HepG2 (cell line): ENCODE data around the gene DPCD. TPM values are rescaled to one million over a fixed set of nuclear protein-coding genes. Genes with fewer than 3 reads are reported as not detected.

Experiments
- ATF3 ChIP-seq: sonication (generic); formaldehyde crosslinking; IDR thresholded peaks from 2 replicates; pipeline ENCODE4 v1.4.0; 2020; ENCODE audit warnings: missing genetic modification reagents
- BATF2 ChIP-seq: sonication (generic); formaldehyde crosslinking; IDR thresholded peaks from 2 replicates; pipeline ENCODE4 v1.8.0; 2022; ENCODE audit warnings: mild to moderate bottlenecking, missing genetic modification reagents, moderate library complexity
- CREB1 ChIP-seq, 2 experiments: fragments of 450-650 bp in 1 of 2; IDR thresholded peaks; 2 replicates each; pipeline ENCODE4 v1.6.1; 2016 to 2017; ENCODE audit warnings: control low read depth in 1 of 2, mild to moderate bottlenecking in 1 of 2, missing compliant biosample characterization in 1 of 2, missing genetic modification characterization in 1 of 2
- FOXM1 ChIP-seq: sonication (generic); formaldehyde crosslinking; IDR thresholded peaks from 2 replicates; pipeline ENCODE4 v1.5.0; 2020; ENCODE audit warnings: missing genetic modification reagents
- GTF3A ChIP-seq: sonication (generic); formaldehyde crosslinking; conservative IDR thresholded peaks from 2 replicates; pipeline ENCODE4 v1.4.0; 2020; ENCODE audit warnings: mild to moderate bottlenecking, missing genetic modification reagents
- MTF2 ChIP-seq: sonication (generic); formaldehyde crosslinking; IDR thresholded peaks from 2 replicates; pipeline ENCODE4 v1.5.0; 2020; ENCODE audit warnings: missing genetic modification reagents, borderline replicate concordance
- MYNN ChIP-seq: sonication (generic); formaldehyde crosslinking; IDR thresholded peaks from 2 replicates; pipeline ENCODE4 v1.4.0; 2020; ENCODE audit warnings: mild to moderate bottlenecking, low read depth, missing genetic modification reagents
- MZF1 ChIP-seq: sonication (generic); formaldehyde crosslinking; IDR thresholded peaks from 2 replicates; pipeline ENCODE4 v1.8.1; 2023; ENCODE audit warnings: mild to moderate bottlenecking, missing genetic modification reagents, borderline replicate concordance
- NFE2L1 ChIP-seq: sonication (generic); formaldehyde crosslinking; IDR thresholded peaks from 2 replicates; pipeline ENCODE4 v1.4.0; 2020; ENCODE audit warnings: missing genetic modification reagents, mild to moderate bottlenecking, borderline replicate concordance
- SOX6 ChIP-seq, 2 experiments: fragments of 450-650 bp in 1 of 2; sonication (generic) in 1 of 2; formaldehyde crosslinking in 1 of 2; IDR thresholded peaks; 2 replicates each; pipeline versions ENCODE4 v1.4.0 to v1.6.1; 2017 to 2020; ENCODE audit warnings: antibody characterized with exemption in 1 of 2, mild to moderate bottlenecking in 1 of 2, missing genetic modification reagents in 1 of 2
- SP2 ChIP-seq: sonication (generic); formaldehyde crosslinking; IDR thresholded peaks from 2 replicates; pipeline ENCODE4 v1.5.1; 2020; ENCODE audit warnings: mild to moderate bottlenecking, missing genetic modification reagents
- TCF7 ChIP-seq: sonication (generic); IDR thresholded peaks from 2 replicates; pipeline ENCODE4 v1.6.1; 2016; ENCODE audit warnings: antibody characterized with exemption, low read depth
- TEAD2 ChIP-seq: sonication (generic); formaldehyde crosslinking; IDR thresholded peaks from 2 replicates; pipeline ENCODE4 v1.9.0; 2021; ENCODE audit warnings: missing genetic modification reagents
- TMF1 ChIP-seq: sonication (generic); formaldehyde crosslinking; IDR thresholded peaks from 2 replicates; pipeline ENCODE4 v1.8.1; 2022; ENCODE audit warnings: low read depth, missing genetic modification reagents
- ZBTB46 ChIP-seq: sonication (generic); formaldehyde crosslinking; IDR thresholded peaks from 2 replicates; pipeline ENCODE4 v1.4.0; 2020; ENCODE audit warnings: mild to moderate bottlenecking, missing genetic modification reagents, borderline replicate concordance
- ZFP91 ChIP-seq: sonication (generic); formaldehyde crosslinking; IDR thresholded peaks from 2 replicates; pipeline ENCODE4 v1.9.0; 2022; ENCODE audit warnings: missing genetic modification reagents, mild to moderate bottlenecking, borderline replicate concordance
- ZMAT5 ChIP-seq: sonication (generic); formaldehyde crosslinking; IDR thresholded peaks from 2 replicates; pipeline ENCODE4 v1.5.0; 2020; ENCODE audit warnings: mild to moderate bottlenecking, low read depth, missing genetic modification reagents, borderline replicate concordance
- ZMYM4 ChIP-seq: sonication (generic); formaldehyde crosslinking; IDR thresholded peaks from 2 replicates; pipeline ENCODE4 v1.8.1; 2023; ENCODE audit warnings: mild to moderate bottlenecking, missing genetic modification reagents
- ZNF724P ChIP-seq: sonication (generic); formaldehyde crosslinking; IDR thresholded peaks from 2 replicates; pipeline ENCODE4 v1.8.0; 2022; ENCODE audit warnings: missing genetic modification reagents, borderline replicate concordance
- polyA plus RNA-seq, 8 experiments: library from polyadenylated mRNA; depleted of rRNA in 3 of 8; stranded (reverse) in 7 of 8; unstranded in 1 of 8; fragments of >200 nt; fragmentation: Illumina TruSeq in 4 of 8; extraction: Trizol in 4 of 8; gene quantifications; 2 replicates each; pipeline versions ENCODE4 v1.2.1 to v1.2.3, GENCODE V29; 2011 to 2016; ENCODE audit warnings: low read depth in 4 of 8, missing spikeins in 1 of 8, mixed read lengths in 1 of 8; ENCODE audit not compliant: insufficient read depth in 1 of 8
- total RNA-seq, 5 experiments: library from RNA; depleted of rRNA; stranded (reverse); fragments of >200 nt; fragmentation: Illumina TruSeq; extraction: Trizol; gene quantifications; 2 replicates each; pipeline ENCODE4 v1.2.3, GENCODE V29; 2016; ENCODE audit warnings: low read depth in 1 of 5

The DPCD gene
- total and polyA plus RNA-seq, 2 of the 13 experiments (the other 11 are each of a cell fraction or from before 2014, with no cell fraction given) = 25.2 to 27.0 TPM

GRCh38 chr10:101566333-101567164 is 21.6 kb upstream of the DPCD start (continued):
- TF ChIP-seq NFE2L1 (CRISPR knock-in tag) (no peak), ZBTB46 (CRISPR knock-in tag) (no peak), ZMYM4 (no peak), BATF2 (CRISPR knock-in tag) (no peak), ZNF724P (no peak), FOXM1 (no peak), GTF3A (CRISPR knock-in tag) (no peak), ATF3 (CRISPR knock-in tag) (no peak), SOX6 (IDR thresholded peaks at IDR 0.05) (no peak), SOX6 (CRISPR knock-in tag; IDR thresholded peaks at IDR 0.05) (no peak), SP2 (no peak), ZMAT5 (CRISPR knock-in tag) (no peak), ZFP91 (CRISPR knock-in tag) (no peak; the same call in 1 of the 2 replicates), MTF2 (CRISPR knock-in tag) (no peak), TMF1 (no peak), CREB1 (IDR thresholded peaks at IDR 0.05) (no peak), CREB1 (CRISPR knock-in tag; IDR thresholded peaks at IDR 0.05) (no peak), MYNN (CRISPR knock-in tag) (no peak), TCF7 (0 out of 2 replicates have a peak, but pooled peaks have one; percentile 26), MZF1 (CRISPR knock-in tag) (no peak), TEAD2 (CRISPR knock-in tag) (no peak)
